Panc1 (cell line): Measurements from ENCODE around the gene ZNRF3.

Experiments
- POLR2AphosphoS5 ChIP-seq: IDR thresholded peaks from 2 replicates; pipeline ENCODE4 v1.6.1; 2012; ENCODE audit warnings: mild to moderate bottlenecking, low read depth, low read length, moderate library complexity
- REST ChIP-seq, 2 experiments: IDR thresholded peaks; 2 replicates each; pipeline ENCODE4 v1.6.1; 2011 to 2012; ENCODE audit warnings: low read depth in 2 of 2, control low read depth in 1 of 2, low read length in 1 of 2, mild to moderate bottlenecking in 1 of 2, moderate library complexity in 1 of 2; ENCODE audit not compliant: insufficient read depth in 1 of 2
- TF ChIP-seq, protein P1 (sequence below): fragments of 450-650 bp; IDR thresholded peaks from 2 replicates; pipeline ENCODE4 v1.5.1; 2017; ENCODE audit warnings: mild to moderate bottlenecking

GRCh38 chr22:28874811-28875320, 8.5 kb upstream of the ZNRF3 start:
- TF ChIP-seq, protein P1, sequence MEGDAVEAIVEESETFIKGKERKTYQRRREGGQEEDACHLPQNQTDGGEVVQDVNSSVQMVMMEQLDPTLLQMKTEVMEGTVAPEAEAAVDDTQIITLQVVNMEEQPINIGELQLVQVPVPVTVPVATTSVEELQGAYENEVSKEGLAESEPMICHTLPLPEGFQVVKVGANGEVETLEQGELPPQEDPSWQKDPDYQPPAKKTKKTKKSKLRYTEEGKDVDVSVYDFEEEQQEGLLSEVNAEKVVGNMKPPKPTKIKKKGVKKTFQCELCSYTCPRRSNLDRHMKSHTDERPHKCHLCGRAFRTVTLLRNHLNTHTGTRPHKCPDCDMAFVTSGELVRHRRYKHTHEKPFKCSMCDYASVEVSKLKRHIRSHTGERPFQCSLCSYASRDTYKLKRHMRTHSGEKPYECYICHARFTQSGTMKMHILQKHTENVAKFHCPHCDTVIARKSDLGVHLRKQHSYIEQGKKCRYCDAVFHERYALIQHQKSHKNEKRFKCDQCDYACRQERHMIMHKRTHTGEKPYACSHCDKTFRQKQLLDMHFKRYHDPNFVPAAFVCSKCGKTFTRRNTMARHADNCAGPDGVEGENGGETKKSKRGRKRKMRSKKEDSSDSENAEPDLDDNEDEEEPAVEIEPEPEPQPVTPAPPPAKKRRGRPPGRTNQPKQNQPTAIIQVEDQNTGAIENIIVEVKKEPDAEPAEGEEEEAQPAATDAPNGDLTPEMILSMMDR, result no peak
- TF ChIP-seq REST (IDR thresholded peaks at IDR 0.05; ENCODE audit: insufficient read depth in 1 of 2, low read depth in 2 of 2, low read length in 1 of 2) (no peak), POLR2AphosphoS5 (no peak)
